ENCODE results near the gene TNNC2.
"Not testable (repeated sequence)": the region's sequence is repeated elsewhere in the genome, so short reads cannot be mapped to it uniquely, and the experiment has no call there.

The TNNC2 gene

DNA sequence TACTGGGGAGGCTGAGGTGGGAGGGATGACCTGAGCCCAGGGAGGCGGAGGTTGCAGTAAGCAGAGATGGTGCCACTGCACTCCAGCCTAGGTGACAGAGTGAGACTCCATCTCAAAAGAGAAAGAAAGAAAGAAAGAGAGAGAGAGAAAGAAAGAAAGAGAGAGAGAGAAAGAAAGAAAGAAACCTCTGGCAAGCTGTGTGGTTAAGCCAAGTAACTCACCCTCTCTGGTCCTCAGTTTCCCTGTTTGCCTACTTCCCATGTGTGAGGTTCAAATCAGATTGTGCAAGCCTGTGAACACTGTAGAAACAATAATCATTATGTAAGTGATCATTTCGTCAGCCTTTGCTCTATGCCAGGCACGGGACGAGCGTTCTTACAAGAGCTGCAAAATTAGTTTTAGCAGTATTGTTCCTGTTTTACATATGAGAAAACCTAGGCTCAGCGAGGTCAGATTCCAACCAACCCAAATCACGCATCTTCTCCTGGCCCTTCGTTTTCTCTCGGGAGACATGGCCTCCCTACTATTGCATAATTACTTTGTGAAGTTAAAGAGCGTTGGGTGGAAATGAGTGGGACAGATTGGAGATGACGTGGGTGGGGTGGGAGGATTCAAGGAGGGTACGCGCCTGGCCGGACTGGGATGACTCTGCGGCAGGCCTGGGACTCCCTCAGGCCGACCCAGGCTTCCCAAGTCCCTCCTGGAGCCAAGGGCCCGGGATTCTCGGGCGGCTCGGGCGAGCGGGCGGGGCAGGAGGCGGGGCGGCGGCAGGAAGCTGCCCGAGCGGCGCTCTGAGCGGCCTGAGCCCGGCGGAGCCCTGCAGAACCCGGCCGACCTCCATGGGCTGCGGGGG lies 6.1 kb upstream of the TNNC2 start, which contains the start of gene SNX21:
SNX21 (plus strand) TSS at position 770 of the 853 bp plus-strand sequence. CDS start 121 bp downstream, outside the sequence.
- Histone ChIP-seq H3K4me3 (peak within 1 kb of the TSS; percentile 87), H3K27ac (peak within 1 kb of the TSS; percentile 86 to 97)
- peak; percentile 95 for DNase-seq (ENCODE audit: low spot score)
- TF ChIP-seq, protein P1, sequence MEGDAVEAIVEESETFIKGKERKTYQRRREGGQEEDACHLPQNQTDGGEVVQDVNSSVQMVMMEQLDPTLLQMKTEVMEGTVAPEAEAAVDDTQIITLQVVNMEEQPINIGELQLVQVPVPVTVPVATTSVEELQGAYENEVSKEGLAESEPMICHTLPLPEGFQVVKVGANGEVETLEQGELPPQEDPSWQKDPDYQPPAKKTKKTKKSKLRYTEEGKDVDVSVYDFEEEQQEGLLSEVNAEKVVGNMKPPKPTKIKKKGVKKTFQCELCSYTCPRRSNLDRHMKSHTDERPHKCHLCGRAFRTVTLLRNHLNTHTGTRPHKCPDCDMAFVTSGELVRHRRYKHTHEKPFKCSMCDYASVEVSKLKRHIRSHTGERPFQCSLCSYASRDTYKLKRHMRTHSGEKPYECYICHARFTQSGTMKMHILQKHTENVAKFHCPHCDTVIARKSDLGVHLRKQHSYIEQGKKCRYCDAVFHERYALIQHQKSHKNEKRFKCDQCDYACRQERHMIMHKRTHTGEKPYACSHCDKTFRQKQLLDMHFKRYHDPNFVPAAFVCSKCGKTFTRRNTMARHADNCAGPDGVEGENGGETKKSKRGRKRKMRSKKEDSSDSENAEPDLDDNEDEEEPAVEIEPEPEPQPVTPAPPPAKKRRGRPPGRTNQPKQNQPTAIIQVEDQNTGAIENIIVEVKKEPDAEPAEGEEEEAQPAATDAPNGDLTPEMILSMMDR (IDR thresholded peaks at IDR 0.05) = no peak

DNA sequence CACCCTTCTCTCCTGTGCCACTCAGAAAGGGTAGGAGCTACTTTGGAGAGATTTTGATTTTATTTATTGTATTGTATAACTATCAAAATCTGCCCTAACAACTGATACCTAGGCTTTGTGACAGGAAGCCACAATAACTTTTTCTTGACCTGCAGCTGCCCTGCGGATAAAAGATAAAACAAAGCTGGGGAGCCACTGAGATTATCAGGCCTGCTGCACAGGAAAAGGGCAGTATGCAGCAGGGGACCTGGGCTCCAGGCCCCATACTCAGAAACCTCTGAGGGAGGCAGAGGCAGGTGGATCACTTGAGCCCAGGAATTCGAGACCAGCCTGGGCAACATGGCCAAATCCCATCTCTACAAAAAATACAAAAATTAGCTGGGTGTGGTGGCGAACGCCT lies 5.5 kb upstream of the TNNC2 start:
- TF ChIP-seq, protein P1 (IDR thresholded peaks at IDR 0.05) = no peak
- no peak for DNase-seq (ENCODE audit: low spot score)
- Histone ChIP-seq H3K4me3 (no peak overlapping the region), H3K27ac (peak overlapping the region; percentile 86 to 97)

DNA sequence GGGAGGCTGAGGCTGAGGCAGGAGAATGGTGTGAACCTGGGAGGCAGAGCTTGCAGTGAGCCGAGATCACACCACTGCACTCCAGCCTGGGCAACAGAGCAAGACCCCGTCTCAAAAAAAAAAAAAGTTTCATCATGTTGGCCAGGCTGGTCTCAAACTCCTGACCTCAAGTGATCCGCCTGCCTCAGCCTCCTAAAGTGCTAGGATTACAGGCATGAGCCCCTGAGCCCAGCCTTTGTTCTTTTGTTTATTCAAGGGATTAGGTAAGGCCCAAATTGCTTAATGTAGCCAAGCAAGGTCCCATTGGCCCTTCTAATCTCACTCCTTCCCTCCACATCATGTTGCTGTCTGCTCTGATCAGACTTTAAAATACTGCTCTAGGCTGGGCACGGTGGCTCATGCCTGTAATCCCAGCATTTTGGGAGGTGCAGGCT lies 2.6 kb upstream of the TNNC2 start:
- peak overlapping the region; percentile 89 to 92 for H3K27ac ChIP-seq
- H3K4me3 ChIP-seq; DNase-seq (ENCODE audit: low spot score): not testable (repeated sequence)

DNA sequence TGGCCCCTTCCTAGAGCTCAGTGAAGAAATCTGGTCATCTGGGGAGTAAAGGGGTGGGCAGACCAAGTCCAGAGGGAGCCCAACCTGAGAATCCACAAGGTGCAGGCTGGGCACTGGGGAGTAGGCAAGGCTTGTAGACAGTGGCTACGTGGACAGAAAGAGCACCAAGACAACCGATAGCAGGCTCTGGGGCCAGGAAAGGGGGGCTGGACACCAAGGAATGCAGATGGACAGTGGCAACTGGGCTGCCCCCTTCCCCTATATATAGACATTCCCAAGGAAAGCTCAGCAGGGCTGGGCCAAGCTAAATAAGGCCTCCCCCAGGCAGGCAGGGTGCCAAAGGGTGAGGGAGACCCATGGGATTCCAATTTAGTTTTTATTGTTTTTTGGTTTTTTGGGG lies 1.5 kb upstream of the TNNC2 start:
- peak overlapping the region; percentile 89 to 92 for H3K27ac ChIP-seq
- H3K4me3 ChIP-seq = no peak overlapping the region
- no peak for DNase-seq (ENCODE audit: low spot score)

DNA sequence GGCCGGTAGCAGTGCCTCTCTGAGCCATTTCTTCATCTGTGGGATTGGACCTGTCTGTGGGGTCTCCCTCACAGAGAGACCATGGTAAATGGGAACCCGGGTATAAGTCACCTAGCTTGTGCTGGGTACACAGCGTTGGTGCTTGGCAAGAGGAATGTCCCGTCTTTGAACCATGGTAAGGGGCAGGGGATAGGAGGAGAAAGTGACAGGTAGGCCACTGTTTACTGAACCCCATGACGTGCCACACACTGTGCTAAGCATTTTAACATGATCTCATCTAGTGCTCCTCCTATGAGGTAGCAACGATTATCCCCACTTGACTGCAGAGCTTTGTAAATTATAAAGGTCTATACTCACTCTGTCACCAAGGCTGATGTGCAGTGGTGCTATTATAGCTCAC lies 600 bp upstream of the TNNC2 start:
- peak overlapping the region; percentile 89 to 92 for H3K27ac ChIP-seq
- TF ChIP-seq, protein P1 (IDR thresholded peaks at IDR 0.05) = no peak
- no peak overlapping the region for H3K4me3 ChIP-seq
- DNase-seq (ENCODE audit: low spot score) = no peak

More for the DNA sequence above, 1.5 kb upstream of the TNNC2 start:
- TF ChIP-seq, protein P1 (IDR thresholded peaks at IDR 0.05) = no peak

DNA sequence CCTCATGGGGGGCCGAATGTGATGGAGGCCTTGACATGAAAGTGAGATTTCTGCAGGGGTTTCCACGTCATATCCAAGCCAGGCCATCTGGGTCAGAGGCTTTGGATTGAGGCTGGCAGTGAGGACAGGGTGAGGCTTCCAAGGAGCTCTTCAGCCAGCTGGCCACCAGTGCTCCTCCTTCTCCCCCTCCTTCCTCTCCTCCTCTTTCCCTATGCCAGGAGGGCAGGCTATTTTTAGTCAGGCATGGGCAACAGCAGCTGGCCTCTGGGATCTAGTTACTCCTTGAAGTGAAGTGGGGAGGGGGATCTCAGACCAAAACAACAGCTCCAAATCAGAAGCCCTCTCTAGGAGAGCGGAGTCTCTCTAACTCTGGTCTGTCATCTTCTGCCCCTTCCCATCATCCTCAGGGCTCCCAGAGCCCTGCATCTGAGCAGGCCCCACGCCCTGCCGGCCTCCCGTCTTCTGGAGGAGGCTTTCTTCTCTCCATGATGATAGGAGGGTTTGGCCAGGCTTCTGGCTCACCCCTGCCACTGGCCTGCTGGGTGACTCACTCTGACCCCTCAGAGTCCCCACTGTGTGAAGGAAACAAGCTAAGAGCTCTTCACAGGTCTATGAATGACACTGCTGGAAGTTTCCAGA lies 612 bp downstream of the TNNC2 start:
- Histone ChIP-seq H3K27ac (peak overlapping the region; percentile 89 to 92), H3K4me3 (no peak overlapping the region)
- no peak for DNase-seq (ENCODE audit: low spot score)
- TF ChIP-seq, protein P1 (IDR thresholded peaks at IDR 0.05) = no peak

GRCh38 chr20:45823949-45824835 lies 2.9 kb downstream of the TNNC2 start:
- no peak for DNase-seq (ENCODE audit: low spot score)
- H3K4me3 ChIP-seq = peak overlapping the region; percentile 53
- TF ChIP-seq, protein P1 (IDR thresholded peaks at IDR 0.05) = peak; percentile 21

More at GRCh38 chr20:45823949-45824835, 2.9 kb downstream of the TNNC2 start:
- H3K27ac ChIP-seq = peak overlapping the region in 1 of 2 donors; percentile 53
